ENCODE data around the gene SORCS2.

GRCh38 chr4:7535619-7536018 is 343.3 kb downstream of the SORCS2 start:
- TF ChIP-seq, protein P1, sequence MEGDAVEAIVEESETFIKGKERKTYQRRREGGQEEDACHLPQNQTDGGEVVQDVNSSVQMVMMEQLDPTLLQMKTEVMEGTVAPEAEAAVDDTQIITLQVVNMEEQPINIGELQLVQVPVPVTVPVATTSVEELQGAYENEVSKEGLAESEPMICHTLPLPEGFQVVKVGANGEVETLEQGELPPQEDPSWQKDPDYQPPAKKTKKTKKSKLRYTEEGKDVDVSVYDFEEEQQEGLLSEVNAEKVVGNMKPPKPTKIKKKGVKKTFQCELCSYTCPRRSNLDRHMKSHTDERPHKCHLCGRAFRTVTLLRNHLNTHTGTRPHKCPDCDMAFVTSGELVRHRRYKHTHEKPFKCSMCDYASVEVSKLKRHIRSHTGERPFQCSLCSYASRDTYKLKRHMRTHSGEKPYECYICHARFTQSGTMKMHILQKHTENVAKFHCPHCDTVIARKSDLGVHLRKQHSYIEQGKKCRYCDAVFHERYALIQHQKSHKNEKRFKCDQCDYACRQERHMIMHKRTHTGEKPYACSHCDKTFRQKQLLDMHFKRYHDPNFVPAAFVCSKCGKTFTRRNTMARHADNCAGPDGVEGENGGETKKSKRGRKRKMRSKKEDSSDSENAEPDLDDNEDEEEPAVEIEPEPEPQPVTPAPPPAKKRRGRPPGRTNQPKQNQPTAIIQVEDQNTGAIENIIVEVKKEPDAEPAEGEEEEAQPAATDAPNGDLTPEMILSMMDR (IDR thresholded peaks at IDR 0.05; ENCODE audit: insufficient read depth, low read depth, low read length): no peak
- no peak for TF ChIP-seq EZH2 (IDR thresholded peaks at IDR 0.05; ENCODE audit: insufficient read depth, low read length)

Data from astrocyte (in vitro differentiated cells and primary cell).